GM12801 (cell line): ENCODE measurements around the gene PIK3R3.

Experiments used
- TF ChIP-seq, protein P1 (sequence below): IDR thresholded peaks from one replicate; pipeline ENCODE4 v1.5.1; 2011; ENCODE audit warnings: control low read depth; ENCODE audit not compliant: insufficient read length; ENCODE audit errors: extremely low read depth

PIK3R3 gene

GRCh38 chr1:46021046-46021996 is 111.1 kb downstream of the PIK3R3 start:
- TF ChIP-seq, protein P1, sequence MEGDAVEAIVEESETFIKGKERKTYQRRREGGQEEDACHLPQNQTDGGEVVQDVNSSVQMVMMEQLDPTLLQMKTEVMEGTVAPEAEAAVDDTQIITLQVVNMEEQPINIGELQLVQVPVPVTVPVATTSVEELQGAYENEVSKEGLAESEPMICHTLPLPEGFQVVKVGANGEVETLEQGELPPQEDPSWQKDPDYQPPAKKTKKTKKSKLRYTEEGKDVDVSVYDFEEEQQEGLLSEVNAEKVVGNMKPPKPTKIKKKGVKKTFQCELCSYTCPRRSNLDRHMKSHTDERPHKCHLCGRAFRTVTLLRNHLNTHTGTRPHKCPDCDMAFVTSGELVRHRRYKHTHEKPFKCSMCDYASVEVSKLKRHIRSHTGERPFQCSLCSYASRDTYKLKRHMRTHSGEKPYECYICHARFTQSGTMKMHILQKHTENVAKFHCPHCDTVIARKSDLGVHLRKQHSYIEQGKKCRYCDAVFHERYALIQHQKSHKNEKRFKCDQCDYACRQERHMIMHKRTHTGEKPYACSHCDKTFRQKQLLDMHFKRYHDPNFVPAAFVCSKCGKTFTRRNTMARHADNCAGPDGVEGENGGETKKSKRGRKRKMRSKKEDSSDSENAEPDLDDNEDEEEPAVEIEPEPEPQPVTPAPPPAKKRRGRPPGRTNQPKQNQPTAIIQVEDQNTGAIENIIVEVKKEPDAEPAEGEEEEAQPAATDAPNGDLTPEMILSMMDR: no peak

DNA sequence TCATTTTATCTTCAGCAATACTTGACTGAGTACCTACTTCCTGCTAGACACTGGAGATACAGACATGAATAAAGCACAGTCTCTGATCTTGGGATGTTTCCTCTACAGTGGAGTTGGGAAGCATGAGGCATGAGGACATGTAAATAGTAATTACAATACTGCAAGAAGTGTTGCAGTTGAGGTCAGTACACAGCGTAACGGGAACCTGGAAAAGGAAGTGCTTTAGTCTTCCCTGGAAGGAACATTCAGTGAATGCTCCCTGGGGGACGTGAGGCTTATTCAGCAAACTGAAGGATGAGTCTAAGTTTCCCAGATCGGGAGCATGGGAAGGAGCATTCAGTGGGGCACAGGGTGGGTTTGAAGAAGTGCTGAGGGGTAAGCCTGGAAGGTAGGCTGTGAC is 112.4 kb downstream of the PIK3R3 start:
- TF ChIP-seq, protein P1: no peak

DNA sequence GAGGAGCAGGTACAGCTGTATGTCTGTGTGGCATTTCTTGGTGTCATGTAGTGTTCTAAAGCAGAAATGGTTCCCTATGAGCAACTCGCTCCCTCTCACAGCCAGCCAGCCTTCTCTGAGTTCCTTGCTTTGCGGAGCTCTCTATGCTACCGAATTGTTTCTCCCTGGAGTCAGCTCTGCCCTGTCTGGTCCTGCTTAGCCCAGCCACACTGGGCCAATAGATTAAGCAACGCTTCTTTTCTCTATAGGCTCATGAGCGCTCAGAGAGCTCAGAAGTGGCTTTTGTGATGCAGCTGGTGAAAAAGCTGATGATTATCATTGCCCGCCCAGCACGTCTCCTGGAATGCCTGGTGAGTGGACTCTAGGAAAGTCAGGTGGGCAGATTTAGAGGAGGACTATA is 113.1 kb downstream of the PIK3R3 start:
- TF ChIP-seq, protein P1: no peak

GRCh38 chr1:46017876-46018503 is 114.4 kb downstream of the PIK3R3 start:
- TF ChIP-seq, protein P1: no peak

- TF ChIP-seq, protein P1: no peak
Observed at GRCh38 chr1:46013581-46013980, 118.8 kb downstream of the PIK3R3 start.

GRCh38 chr1:46012236-46012635 is 120.2 kb downstream of the PIK3R3 start:
- TF ChIP-seq, protein P1: no peak

DNA sequence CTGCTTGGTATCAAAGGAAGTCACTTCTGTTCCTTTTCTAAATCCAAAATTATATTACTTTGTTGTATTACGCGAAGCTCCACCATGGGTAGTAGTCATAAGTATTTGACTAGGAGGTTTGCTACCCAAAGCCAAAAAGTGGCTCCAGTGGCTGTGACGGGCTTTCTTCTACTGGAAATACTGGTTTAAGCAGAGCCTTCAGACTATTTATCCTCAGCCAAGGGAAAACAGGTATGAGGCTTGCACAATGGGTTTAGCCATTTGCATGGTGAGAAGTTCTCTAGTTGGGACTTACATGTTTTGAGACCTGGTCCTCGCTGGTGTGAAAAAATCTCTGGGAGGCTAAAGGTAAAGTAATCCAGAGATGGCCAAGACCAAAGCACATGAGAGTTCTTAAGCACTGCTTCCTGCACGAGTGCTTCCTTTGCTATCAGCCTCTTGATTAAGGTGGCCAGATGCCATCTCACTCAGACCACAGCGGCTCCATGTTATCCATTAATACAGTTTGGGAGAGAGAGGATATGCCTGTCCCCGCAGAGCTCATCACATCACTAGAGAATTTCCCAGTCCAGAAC is 121.2 kb downstream of the PIK3R3 start:
- TF ChIP-seq, protein P1: no peak
